GM18873 (cell line): Measurements from ENCODE around the gene TRIM47.

Experiments used
- ATAC-seq: cut with Tn5 transposase; IDR thresholded peaks from one replicate; pipeline ENCODE4 v1.9.1; 2021; ENCODE audit warnings: mild to moderate bottlenecking, moderate library complexity, moderate number of reproducible peaks; ENCODE audit not compliant: unreplicated experiment, low FRiP score

The TRIM47 gene

DNA sequence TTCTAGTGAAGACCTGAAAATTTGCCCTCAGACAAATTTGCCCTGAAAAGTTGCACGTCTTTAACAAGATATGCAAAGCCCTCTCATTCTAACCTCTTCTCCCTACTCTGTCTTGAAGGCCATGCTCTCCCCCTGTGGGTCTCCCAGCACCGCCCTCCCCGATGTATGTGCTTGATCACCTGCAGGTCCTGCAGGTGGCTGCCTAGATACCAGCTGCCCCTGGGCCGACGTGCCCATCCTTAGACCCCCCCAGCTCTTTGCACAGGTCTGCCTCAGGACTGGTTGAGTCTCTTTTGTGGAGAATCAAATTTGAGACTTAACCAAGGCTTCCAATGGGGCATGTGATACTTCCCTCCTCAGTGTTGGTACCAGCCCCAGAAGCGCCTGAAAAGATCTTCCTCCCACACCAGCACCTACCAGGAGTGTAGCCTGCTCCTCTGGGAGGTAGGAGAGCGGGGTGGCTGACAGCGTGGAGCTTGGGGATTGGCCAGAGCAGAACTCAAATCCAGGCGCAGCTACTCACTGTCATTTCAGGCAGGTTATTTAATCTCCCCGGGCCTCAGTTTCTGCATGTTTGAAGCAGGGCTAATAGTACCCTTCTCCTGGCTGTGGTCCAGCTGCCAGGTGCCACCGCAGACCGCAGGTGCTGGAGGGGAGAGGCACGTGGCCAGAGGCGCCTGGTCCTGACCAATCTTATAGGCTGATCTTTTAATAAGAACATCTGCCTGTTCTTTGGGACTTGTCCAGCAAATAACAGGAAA lies 30.9 kb upstream of the TRIM47 start:
- ATAC-seq = no peak

DNA sequence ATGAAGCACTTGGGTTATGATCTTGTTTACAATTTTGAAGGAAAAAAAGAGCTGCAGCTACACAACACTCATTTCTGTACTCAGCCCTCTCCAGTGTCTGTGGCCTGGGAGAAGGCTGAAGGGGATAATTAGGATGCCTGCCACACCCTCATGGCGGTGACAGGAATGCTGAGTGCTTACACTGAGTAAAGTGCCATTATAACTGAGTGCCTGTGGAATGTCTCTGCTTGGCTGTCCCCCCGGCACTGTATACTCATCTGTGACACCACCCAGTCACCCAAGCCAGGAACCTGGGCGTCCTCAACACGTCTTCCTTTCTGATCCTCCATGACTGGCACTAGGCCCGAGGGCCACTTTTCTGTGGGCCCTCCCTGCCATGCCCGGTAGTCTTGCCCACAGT lies 29.8 kb upstream of the TRIM47 start:
- no peak for ATAC-seq

DNA sequence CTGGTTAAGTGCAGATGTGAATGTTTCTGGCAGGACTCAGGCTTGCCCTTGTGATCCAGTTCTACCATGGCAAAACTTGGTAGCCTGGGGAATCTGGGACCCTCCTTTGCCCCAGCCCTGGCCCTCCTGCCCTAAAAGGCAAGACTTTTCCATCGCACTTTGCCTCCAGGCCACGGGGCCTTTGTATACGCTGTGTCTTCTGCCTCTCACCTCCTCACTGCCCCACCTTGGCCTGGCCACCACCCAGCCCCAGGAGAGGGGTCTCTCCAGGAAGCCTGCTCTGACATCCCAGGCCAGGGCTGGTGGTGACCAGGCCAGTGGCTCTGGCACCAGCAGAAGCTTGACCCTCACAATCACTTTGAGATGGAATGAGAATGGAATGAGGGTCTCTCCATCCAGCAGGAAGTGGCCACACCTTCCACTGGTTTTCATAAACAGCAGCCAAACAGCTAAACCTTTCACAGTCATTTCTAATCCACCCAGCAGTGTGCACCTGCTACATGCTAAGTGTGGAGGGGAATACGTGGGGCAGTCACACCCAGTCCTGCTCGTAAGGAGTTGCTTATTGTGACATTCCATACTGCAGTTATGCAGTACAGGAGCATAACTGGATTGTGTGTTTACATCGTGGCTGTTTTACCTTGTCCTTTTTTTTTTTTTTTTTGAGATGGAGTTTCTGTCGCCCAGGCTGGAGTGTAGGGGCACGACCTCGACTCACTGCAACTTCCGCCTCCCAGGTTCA lies 27.9 kb upstream of the TRIM47 start:
- no peak for ATAC-seq

DNA sequence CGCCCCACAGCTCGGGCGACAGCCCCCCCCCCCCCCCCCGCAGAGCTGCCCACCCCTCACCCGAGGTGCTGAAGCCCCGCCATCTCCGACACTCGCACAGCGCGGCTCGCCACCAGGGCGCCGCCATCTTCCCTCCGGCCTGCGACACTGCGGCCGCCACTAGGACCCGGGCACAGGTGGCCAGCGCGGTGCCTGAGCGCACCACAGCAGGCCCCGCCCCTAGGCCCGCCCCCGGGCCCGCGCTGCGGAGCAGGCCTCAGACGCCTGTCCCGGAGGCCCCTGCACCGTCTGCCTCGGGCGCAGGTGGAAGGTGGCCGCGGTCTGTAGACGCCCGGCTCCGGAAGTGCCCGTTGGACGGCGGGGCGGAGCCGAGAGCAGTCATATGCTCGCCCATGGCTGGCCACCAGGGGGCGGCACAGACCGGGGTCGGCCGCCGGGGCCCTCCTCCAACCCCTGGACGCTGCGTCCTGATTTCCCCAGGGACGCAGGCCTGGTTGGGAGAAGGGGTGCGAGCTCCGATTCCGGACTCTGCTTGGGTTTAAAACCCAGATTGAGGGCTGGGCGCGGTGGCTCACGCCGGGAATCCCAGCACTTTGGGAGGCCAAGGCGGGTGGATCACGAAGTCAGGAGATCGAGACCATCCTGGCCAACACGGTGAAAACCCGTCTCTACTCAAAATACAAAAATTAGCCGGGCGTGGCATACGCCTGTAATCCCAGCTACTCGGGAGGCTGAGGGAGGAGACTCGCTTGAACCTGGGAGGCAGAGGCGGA lies 26.6 kb upstream of the TRIM47 start, which contains the start of gene MRPL38:
MRPL38 (minus strand) TSS at position 136 of the 773 bp plus-strand sequence; CDS start at position 127, 9 bp downstream.
- peak; percentile 72 for ATAC-seq

DNA sequence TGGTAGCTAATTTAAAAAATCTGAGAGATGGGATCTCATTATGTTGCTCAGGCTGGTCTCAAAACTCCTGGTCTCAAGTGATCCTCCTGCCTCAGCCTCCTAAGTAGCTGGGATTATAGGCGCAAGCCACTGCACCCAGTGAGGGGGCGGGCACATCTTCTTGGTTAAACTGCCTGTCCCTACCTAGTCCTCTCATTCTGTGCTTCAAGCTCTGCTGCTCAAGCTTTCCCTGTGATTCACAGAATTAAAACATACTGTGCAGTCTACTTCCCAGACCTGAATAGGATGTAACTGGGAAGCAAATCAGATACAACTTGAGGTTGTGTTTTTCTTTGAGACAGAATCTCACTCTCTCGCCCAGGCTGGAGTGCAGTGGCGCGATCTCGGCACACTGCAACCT lies 24.0 kb upstream of the TRIM47 start:
- no peak for ATAC-seq

DNA sequence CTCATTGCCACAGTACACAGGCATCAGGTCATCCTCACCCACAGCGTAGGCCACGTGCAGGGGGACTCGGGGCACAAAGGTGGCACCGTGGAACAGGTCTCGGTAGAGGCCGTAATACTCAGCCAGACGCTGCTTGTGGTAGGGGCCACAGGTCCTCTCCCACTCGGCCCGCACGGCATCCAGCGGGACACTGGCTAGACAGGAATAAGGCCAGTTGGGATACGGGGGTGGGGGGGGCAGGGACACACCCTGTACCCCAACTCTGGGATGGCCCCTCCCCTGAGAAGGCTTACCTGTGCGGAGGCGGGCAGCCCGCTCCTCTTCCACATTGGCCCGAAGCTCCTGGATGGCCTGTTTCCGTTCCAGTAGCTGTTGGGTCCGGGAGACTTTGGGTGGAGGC lies 23.3 kb upstream of the TRIM47 start:
- no peak for ATAC-seq

DNA sequence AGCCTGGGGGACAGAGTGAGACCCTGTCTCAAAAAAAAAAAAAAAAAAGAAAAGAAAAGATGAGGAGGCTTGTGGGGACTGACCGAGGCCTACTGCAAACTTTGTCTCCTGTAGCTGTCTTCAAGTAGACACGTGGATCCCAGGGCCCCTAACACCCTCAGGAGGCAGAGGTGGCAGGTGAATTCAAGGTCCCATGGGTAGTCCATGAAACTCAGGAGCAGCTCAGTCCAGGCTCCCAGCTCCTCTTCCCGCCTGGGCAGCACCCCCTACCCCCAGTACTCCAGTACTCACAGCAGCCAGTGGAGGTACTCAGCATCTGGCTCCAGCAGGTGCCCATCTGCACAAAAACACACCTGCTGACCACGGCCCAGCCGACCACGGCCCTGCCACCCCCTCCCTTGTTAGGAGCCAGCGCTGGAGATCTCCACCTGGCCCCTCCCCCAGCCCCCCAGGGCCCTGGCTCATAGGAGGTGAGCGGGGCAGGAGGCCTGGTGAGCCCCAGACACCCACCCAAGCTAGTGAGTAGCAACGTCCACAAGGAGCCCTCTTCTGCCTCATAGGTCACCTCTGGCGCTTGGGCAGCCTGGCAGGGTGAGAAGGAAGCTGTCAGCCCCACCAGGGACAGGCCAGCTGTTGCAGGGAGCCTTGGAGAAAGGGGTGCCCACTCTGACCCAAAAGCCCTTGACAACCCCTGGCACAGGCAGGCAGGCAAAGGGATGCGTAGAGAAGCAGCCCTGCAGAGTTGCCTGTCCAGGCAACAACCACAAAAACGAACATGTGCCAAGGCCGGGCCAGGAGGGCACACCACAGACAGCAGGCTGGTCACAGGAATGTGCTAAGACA lies 22.5 kb upstream of the TRIM47 start:
- ATAC-seq = no peak

DNA sequence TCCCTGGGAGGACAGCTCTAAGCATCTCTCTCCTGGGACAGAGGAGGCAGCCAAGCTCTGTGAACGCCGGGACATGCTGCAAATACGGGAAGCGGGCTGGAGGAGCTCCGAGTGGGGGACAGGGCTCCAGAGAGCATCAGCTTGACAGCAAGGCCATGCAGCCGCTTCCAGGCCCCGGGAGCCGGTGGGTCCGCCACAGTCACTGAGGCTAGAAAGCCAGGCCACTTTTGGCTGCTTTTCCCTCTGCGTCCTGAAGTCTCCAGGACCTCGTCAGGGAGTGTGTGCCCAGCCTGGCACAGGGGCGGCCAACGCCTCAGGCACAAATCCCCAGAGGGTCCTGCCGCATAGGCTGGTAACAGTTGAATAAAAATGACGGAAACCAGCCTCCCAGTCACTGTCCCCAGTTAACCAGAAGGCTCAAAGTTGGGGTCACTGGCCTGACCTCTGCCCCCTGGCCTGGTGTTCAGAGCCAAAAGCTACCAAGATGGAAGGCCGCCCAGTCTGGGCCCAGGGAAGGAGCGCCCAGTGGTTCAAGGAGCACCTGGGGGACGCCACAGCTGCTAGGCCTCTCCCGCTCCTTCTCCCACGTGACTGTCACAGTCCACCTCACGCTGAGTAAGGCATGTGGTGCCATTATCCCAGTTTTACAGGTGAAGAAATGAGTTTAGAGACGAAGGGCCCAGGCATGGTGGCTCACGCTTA lies 21.5 kb upstream of the TRIM47 start:
- ATAC-seq = no peak

DNA sequence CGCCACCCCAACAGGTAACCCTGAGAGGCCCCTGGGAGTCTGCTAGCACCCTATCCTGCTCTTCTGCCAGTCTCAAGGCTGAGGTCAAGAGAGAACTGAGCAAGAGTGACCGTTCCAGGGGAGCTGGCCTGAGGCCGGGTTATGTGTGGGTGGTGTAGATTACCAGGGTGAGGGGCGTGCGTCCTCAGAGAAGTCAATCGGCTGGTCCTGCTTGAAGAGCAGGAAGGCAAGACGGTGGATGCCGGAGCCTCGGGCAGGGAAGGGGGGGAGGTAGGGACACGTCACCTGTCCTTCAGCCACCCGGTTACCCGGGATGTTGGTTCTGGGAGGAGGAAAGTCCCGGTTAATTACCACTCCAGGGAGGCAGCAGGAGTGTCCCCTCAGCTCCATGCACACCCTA lies 21.0 kb upstream of the TRIM47 start:
- ATAC-seq = no peak

DNA sequence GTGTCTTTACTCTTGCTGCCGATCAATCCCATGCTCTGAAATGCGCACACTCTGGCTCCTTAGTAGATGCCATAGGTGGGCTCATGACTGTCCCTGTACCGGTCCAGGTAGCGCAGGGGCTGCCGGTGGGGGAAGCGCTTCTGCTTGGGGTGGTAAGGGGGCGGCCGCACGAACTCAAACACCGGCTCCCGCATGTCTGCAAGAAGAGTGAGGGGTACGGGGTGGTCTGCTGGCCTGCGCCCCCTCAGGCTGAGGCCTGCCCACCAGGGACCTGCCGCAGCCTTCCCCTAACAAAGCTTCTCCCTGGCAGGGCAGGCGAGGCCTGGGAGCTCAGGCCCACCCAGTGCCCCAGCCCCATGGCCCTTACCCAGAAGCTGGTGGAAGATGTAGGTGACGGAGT lies 20.4 kb upstream of the TRIM47 start:
- no peak for ATAC-seq

DNA sequence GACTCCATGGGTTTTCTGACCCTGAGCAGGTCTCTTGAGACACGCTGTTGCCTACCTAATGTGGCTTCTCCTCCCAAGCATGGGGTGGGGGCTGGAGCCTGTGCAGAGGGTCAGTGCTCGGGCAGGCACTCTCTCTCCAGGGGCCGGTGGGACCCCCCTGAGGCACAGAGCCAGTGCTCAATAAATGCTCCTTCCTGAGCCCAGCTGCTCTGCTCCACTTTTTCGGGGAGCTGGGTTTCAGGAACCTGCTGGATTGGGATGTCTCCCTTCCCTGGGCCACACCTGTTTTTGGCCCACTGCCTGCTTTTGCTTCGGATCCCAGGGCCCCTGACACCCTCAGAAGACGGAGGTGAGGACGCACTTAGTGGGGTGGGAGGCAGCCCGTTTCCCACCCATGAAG lies 19.7 kb upstream of the TRIM47 start:
- ATAC-seq = no peak

DNA sequence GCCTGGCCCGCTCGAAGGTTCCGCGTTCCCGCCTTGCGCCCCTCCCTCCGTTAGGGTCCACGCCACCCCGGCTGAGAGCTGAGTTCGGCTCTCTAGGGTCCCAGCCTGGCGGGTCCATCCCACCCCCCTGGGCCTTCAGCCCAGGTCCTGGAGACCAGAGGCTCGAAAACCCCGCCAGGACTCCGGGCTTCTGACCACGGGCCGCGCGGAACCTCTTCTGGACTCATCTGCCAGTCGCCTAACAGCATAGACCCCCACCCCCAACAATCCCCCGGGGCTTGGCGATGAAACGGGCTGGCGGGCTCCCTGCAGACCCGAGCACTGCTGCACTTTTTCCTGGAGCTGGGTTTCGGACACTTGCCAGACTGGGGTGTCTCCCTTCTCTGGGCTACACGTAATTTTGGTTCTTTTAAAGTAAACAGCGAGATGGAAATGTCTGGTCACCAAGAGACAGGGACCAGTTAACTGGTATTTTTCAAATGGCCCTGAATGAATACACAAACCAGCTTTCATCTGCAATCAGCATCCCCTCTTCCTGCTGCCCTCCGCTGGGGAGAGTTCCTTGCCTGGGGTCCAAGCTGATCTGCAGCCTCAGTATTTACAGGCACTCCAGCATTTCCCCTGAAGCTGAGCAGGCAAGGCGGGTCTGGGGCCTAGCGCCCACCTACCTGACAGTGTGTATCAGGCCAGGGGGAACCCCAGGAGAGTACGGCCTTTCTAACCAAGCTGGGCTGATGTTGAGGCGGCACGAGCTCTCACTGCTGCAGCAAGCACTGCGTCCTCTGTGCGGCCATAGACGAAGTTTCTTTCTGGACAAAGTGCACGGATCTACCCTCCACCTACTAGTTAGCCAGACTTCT lies 19.0 kb upstream of the TRIM47 start:
- no peak for ATAC-seq

DNA sequence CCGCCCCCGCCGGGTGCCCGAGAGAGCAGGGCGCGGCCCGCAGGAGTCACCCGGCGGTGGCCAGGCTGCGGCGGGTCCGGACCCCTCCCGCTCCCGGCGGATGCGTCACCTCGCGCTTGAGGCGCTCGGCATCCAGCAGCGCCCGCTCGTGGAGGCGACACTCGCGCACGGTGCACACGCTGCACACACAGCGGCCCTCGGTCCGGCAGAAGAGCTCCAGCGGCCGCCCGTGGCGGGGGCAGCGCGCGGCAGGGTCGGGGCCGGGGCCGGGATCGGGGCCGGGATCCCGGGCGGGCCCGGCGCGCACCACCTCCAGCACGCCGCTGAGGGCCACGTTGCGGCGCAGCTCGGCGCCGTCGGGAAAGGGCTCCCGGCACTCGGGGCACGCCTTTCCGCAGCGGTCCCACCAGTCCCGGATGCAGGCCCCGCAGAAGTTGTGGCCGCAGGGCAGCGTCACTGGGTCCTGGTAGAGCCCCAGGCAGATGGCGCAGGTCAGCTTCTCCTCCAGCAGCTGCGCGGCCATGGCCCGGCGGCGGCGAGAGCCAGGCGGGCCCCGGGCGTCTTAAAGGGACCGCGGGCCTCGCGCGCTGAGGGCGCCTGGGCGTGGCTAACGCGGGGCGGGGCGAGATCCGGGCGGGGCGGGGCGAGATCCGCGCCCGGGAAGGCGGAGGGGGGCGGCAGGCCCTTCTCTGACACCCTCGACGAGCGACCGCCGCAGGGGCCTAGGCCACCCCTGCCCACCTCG lies 18.2 kb upstream of the TRIM47 start, which contains the start of gene TRIM65:
TRIM65 (minus strand) TSS at position 537 of the 745 bp plus-strand sequence; CDS start at position 523, 14 bp downstream.
- no peak for ATAC-seq

DNA sequence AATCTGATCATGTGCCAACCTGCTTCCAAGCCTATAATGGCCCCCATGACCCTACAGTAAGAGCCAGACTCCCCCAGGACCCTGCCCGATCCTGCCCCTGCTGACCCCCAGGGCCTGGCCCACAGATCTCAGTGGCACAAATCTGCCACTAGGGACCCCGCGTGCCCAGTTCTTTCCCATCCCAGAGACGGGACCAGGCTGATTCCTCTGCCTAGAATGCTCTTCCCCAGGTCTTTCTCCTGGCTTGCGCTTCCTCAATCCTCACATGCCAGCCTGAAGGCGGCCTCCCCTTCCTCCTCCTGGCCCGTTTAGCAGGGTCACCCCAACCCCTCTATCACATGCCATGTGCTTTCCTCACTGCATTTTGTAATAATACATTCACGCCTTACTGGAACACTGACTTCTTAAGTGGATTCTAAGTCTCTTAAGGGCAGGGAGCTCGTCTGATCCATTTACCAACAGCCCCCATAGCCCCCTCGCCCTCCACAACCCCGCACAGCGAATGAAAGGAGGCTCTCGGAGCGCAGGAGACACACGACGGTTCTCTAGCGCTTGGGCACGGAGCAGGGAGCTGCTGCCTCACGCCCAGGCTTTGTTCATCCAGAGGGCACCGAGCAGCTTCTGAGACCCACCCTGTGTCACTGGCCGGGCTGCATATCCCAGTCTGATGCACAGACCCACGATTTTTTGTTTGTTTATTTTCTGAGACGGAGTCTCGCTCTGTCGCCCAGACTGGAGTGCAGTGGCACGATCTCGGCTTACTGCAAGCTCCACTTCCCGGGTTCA lies 17.2 kb upstream of the TRIM47 start:
- ATAC-seq = no peak

DNA sequence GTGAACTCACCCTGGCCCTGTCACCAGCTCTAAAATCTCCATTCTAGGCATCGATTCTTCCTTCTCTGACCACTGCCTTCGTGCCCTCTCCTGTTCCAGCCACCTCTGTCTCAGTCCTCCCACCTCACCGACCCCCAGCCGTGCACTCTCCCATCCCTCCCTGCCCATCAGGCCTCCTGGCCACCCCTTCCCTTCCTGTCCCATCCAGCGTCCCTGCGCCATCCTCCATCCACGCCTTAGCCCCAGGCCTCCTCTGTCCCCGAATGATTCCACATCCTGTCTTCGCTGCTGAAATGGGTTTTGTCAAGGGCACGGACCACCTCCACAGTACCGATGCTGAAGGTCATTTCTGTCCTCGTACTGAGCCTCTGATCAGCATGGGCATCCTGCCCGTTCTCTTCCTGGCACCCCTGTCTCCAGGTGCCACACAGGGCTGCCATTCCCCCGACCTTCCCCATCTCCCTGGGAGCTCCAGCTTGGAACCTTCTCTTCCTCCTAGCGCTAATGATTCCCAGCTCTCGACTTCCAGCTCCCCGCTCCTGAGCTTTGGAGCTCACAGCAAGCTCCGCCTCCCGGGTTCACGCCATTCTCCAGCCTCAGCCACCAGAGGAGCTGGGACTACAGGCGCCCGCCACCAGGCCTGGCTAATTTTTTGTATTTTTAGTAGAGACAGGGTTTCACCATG lies 15.8 kb upstream of the TRIM47 start:
- ATAC-seq = no peak

DNA sequence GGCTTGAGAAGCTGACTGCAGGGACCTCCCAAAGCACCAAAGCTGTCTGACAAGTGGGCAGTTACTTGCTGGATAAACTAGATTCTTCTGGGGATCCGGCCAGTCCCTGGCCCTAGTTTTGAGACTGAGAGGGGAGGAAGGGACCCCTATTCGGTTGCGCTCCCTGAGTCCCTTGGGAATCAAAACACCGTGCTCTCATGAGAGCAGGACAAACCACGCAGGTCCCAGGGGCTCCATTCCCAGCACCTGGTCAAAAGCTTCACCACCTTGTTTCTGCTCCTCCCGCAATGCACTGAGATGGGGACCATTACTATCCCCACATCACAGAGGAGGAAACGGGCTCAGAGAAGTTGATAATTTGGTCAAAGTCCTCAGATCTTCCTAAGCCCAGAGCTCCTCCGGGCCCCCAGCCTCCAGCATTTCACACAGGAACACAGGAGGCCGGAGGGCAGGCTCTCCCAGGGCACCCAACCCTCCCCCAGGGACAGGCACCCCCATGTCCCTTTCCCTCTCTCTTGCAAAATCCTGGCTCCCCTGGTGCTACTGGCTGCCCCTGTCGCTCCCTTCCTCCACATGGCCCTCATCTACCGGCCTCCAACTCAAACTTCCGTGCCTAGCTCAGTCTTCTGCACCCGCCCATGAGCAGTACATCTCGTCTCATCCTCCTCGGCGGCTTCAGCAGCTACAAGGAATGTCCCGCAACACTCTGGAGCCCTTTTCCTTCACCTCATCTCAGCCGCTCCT lies 15.1 kb upstream of the TRIM47 start:
- ATAC-seq = no peak
